Activated CD4-positive, alpha-beta T cell treated with anti-CD3 and anti-CD28 coated beads, Interleukin-2, amount 50 U/mL, for 24 hours (primary cell): ENCODE results near the gene ANP32A.

Source experiments
- DNase-seq, 2 donors: peaks; one replicate each; pipeline ENCODE4 v3.0.0-alpha.2; 2020; ENCODE audit warnings: low read depth in 1 of 2, low spot score in 1 of 2

Gene ANP32A

DNA sequence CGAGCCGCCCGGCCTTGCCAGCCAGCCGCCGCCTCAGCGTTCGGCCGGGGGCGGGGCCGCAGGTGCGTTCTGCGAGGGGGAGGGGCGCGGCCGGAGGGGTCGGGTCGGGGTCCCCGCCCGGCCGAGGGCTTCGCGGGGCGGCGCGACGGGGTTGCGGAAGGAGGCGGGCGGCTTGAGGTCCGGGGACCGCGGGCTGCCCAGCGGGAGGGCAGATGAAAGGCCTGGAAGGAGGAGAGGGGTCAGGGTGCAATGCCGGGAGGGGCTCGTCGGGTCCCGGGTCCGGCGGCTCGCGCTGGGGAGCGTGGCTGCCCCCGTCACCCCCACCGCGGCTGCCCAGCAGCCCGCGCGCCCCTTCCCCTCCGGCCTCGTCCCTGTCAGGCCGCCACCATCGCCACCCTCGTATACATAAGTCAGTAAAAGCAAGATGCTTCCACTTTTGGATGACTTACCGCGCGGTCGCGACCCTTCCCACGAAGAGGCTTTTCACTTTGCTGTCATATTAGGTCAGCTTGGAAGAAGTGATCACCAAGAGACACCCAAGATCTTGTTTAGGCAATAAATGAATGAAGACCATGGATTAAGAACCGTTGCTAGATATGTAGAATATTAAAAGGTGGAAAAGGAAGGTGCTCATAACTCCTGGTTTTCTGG lies 620 bp upstream of the ANP32A start:
- no peak for DNase-seq

DNA sequence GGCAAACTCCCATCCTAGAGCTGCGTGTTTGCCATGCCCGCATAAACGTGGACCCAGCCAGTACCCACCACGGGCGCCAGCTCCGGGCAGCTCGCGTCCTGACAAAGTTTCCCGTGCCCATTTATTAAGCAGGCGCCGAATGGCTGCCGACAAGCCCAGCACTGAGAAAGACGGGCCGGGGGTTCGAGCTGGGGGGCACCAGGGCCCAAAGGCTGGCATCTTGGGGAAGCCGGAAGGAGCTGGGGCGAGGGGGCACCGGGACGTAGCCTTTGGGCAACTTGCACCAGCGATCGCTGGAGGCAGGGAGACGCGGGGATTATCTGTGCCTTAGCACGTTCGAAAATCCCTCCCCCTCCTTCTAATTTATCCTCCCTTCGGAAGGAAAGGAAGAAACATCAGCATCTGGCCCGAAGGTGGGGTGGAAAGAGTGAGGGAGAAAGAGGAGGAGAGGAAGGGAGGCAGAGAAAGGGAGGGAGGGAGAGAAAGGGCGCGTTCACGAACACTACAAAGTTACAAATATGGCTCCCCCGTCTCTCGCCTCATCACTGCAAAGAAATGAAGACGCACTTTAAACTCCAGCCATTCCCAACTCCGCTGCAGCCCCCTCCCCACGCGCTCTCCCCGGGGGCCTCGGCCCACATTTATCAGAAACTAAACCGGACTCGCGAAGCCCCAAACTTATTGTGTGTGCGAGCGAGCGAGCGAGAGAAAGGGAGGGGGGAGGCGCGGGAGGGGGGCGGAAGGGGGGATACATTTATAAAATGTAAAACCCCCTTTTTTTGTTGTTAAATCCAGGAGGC lies 1.0 kb downstream of the ANP32A start:
- DNase-seq = peak; percentile 31 to 38

DNA sequence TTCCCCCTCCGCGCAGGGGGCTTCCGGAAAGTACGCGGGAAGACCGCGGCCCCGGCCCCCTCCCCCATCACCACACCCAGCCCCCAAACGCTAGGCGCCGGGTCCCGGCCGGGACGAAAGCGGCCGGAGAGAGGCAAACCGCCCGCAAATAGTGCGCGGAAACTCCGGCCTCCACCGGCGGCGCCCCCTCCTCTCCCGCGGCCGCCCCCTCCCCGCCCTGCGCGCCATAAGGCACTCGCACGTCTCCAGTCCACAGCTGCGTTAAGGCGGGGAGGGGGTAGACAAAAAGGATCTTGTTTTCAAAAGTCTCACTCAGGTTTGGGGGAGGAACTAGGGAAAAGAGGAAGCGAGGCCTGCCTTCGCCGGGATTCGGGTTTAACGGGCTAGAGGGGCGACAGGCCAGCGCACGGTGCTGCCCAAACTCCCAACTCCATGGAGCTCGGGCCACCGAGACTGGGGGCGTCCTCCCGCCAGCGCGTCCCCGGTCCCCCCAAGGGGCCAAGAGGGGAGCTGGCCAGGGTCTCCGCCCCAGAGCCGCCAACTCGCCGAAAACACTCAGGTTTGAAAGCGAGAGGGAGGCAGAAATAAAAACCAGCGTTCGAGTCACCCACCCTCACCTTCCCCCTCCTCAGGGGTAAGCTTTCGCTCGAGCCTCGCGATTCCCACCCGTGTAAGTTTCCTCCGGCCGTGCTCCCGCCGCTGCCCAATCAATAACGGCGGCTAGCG lies 1.8 kb downstream of the ANP32A start:
- peak in 1 of 2 donors; percentile 32 for DNase-seq

DNA sequence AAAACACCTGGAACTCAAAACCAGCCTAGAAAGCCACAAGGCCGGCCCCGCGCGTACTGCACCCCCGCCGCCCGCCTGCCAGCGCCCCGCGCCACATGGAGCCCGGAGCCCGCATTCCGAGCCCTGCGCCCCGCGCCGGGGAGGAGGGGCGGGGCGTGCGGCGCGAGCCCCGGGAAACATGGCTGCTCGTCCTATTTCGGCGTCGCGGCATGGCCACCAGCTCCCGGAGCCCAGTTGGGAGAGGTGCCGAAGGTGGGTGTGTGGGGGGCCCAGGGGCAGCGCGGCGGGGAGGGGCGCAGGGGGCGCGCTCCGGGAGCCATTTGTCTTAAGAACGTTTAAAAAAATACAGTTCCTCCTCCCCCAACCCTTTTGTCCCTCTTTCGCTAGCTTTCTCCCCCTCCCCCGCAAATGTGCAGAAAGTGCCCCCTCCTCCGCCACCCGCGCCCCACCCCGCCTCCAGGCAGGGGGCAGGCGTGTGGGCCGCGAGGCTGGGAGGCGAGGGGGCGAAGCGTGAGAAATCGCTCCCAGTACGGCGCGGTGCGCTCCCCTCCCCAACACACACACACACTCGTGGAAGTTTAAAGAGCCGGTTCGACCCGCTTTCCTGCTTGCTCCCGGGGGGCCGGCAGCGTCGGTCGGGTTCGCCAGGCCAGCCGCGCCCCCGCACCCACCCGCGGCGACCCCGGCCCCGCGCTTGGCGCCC lies 2.5 kb downstream of the ANP32A start:
- peak; percentile 48 to 61 for DNase-seq

DNA sequence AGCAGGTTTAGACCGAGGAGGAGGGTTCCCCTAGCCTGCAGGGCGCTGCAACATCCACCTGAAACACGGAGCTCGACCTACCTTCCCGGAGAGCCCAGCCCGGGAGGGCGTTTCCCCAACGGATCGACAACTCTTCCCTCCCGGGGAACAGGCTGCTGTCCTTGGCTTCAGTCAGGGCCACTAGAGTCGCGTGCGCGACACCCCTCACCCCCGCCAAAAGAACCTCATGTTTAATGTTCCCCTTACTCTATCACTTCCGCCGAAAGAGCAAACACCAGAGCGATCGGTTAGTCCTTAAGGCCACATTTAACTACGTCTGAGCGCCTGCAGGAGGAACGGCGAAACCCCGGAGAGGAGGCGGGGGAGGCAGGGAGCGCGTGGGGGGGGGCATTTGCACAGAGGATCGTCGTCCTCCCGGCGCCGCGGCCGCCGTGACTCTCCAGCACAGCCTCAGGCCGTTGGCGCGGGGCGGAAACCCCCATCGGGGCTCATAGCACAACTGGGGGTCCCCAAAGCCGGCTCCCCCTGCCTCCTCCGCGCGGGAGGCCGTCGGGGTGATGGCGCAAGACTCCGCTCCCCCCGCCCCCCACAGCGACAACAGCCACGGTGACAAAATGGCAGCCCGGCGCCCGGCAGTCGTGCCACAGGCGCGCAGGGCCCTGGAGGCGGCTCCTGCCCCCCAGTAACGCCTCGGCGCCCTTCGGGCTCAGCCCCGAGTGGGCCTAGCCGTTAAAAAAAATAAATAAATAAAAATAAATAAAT lies 3.2 kb downstream of the ANP32A start:
- DNase-seq = peak; percentile 62 to 64

DNA sequence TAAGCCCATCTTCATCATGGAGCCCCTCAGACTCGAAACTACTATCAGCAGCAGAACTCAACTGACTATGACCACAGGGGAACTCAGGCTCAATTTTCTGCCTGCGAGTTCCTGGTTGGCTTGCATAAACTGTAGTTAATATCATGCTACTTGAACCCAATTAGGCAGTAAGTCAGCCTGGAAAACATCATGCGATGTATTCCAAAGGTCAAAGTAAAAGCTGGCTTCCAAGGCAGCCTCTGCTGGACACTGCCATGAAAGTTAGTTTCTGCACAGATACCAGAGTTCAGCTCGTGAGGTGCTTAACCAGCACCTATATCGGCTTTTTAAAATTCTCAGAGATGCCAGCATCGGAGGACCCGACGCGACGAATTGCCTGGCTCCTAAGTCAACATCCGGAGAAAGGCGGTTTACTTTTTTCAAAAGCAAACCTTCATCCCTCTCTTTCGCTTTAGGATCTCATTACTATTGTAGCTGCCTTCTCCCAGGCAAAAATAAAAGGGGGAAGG lies 3.8 kb downstream of the ANP32A start:
- DNase-seq = no peak

DNA sequence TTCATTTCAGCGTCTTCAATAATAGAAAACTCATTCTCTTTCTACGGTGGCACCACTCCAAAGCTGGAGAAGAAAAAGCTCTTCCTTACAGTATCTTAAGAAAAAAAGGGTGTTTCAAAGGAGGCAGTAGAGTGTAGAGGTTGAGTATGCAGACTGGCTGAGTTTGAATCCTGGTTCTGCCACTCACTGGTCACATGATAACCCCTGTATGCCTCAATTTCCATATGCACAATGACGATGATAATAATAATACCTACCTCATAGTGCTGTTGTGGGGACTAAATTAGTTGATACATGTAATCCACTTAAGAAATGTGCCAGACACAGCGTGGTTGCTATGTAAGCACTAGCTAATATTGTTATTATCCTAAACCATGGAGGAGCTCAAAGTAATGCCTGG lies 4.5 kb downstream of the ANP32A start:
- DNase-seq = no peak

DNA sequence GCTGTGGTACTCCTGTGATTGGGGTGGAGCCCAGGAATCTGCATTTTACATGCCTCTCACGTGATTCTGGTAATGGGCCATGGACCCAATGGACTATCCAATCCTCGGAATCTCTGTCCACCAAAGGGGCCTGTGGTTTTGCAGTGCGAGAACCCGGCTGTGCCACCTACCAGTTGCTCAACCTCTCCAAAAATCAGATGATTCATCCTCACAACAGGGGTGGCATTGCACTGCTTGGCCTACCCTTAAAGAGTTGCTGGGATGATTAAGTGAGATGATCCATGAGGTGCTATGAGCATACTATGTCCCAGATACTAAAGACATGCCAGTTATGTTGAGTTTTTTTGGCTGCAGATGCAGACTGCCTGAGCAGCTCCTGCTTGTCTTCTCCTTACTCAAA lies 5.1 kb downstream of the ANP32A start:
- no peak for DNase-seq

DNA sequence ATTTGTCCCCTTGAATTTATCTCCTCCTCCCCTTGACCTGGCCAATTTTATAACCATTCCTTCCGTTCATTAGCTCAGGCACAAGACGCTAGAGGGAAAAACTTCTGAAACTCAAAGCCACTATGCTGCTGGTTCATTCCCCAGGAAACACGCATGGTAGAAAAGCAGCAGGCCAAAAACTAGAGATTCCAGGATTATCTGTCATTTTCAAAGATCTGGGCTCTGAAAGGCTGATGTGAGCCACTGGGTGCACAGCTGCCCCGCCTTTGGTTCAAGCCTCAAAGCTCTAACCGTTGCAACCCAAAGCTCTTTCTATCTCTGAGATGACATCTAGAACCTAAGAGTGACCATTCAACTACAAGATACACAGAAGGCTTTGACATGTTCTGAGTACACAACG lies 6.1 kb downstream of the ANP32A start:
- no peak for DNase-seq

DNA sequence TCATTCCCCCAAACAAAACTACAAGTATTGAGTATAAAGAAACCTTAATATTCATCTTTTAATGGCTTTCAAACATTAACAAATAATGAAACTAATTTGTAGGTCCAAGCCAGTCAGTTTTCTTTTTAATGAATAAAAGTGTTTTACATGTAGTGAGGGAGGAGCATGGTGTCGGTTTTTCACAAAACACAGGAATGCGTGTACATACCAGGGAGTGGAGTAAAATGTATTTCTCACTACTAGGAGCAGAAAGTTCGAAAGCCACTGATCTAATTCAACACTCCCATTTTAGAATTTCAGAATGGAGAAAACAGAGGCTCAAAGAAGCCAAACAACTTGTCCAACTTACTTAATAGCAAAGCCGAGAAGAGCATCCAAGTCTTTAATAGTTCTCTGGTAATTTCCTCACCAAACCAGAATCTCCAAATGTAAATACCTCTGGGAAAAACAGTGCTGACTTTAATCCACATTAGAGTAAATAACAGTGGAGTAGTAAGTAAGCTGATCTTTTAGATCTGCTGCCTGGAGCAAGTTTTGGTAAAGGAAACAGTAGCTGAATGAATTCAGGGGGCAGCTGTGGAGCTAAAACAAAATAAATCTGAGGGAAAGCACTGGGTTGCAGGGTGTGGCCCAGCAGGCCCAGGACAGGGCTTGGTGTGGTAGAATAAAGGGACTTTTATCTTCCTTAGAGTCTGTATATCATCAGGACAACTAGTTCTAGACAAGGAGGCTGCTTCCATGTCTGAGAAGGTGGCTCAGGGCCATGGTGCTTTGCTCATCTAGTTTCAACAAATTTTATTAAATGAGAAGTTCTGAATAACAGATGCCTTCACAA lies 7.9 kb downstream of the ANP32A start:
- DNase-seq = no peak

DNA sequence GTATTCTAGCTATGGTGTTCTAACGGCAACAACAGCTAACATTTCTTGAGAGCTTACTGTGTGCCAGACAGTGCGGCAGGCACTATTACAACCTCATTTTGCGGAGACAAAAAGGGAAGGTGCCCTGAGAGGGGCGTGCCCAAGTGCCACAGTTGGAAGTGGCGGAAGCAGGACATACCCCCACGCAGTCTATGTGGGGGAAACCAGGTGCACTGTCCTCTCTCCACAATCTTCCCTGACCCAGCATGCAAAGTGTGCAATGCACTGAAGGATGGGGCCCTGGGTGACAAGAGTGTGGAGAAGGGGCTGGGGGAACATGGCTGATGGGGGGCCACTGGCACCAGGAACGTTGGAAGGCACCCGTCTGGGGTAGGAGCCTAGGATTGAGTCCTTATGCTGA lies 8.6 kb downstream of the ANP32A start:
- DNase-seq = no peak

DNA sequence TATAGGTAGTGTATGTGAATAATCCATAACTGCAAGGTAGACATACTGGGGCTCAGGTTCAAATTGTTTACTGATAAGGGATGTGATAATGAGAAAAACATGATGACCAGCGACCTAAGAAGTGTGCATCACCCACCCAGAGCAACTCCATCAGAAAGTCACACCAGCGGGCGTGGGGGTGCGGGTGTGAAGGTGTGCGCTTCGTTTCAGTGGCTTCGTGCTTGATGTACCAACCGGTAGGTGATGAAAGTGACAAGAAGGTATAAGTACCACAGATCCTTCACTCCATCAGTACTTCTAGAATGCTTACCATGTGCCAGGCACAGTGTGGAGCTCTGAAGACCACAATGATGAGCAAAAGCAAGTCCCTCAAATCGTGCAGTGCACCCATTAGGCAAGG lies 11.2 kb downstream of the ANP32A start:
- no peak for DNase-seq

DNA sequence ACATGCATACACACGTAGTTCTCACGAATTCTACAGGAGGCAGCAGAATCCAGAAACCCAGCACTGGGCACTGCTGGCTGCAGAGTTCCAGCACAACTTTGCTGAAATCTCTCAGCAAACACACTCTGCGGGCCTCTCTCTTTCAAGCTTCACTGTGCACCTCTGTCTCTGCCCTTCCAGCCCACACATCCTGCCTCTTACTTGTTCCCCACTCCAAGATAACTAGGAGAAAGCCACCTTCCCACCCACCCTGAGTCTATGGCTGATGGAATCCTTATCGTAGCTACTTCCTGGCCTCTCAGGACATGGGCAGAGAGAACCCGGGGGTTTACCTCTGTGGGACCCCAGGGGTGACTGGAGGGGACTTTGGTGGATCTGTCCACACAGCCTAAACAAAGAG lies 11.9 kb downstream of the ANP32A start:
- no peak for DNase-seq

DNA sequence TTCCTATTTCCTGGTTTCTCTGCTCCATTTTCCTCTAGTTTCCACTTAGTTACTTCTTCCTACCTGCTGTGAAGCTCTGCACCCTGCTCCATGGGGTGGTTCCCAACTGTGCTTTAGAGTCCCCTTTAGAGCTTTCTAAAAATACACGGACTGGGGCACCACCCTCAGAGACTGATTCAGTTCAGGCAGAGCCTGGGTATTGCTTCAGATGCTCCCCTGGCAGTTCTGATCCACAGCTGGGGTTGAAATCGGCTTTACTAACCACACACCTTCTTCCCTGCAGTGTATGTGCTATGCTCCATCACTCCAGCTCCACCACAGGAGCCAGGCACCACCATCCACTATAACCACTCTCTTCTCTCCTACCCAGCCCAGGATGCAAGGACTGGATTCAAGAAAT lies 12.6 kb downstream of the ANP32A start:
- no peak for DNase-seq

DNA sequence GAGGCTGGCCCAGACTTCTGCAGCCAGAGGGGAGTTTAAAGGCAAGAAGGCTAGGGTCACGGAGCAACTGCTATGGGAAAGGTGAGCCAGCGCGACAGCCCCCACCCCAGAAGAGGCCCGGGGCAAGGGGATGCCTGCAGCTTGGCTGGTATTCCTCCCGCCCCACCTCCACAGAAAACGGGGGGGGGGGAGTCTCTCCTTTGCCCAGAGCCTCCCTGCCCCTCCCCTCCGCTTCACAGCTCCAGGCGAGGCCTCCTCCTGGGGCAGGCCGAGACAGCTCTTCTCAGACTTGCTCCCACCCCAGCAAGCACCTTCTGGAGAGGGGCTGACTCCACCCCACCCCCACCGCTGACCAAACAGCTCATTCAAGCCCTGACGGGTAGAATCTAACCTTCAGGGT lies 13.4 kb downstream of the ANP32A start:
- no peak for DNase-seq

DNA sequence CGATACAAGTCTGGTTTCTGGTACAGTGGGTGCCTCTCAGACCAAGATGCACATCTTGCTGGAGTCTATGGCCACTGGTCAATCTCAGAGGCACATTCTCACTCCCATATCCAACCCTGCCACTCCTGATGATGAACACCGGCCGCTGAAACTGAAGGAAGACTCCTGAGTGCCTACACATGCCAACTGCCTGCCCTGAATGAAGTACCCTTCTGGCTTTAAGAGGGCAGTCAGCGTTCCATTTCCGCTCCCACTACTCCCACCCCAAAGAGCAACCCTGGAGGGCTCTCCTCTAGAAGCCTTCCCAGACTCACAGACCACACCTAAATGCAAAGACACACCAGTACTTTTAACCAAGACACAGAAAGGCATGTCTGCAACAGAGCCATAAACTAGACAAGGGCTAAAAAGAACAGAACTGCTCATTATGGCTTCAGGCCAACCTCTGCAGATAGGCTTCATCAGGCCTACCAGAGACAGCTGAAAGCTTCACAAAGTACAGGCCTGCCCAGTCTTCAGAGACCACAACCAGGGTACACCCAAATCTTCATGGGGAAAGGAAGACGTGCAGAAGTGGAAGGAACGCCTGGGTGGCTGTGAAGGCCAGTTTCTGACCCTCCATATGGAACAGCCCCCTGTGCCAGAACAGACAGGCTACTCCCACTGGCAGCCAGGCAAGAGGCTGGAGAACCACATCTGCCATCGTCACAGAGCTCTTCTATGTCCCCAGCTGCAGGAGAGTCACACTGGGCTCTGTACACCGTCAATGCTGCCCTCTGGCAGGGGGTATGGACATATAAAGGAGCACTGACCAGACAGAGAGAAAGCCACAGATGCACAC lies 14.3 kb downstream of the ANP32A start:
- no peak for DNase-seq

DNA sequence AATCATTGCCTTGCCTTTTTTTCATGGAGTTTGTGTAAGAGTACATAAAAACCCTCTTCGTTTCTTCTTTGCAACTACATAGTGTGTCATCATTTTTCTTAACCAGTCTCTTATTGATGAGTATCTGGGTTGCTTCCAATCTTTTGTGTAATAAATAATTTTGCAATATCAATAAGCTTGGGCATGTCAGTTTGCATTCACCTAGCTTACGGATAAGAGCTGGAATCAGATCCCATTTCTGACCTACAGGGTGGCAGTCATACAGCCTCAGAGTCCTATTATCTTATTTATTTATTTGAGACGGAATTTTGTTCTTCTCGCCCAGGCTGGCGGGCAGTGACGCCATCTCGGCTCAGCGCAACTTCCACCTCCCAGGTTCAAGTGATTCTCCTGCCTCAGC lies 18.3 kb downstream of the ANP32A start:
- no peak for DNase-seq

DNA sequence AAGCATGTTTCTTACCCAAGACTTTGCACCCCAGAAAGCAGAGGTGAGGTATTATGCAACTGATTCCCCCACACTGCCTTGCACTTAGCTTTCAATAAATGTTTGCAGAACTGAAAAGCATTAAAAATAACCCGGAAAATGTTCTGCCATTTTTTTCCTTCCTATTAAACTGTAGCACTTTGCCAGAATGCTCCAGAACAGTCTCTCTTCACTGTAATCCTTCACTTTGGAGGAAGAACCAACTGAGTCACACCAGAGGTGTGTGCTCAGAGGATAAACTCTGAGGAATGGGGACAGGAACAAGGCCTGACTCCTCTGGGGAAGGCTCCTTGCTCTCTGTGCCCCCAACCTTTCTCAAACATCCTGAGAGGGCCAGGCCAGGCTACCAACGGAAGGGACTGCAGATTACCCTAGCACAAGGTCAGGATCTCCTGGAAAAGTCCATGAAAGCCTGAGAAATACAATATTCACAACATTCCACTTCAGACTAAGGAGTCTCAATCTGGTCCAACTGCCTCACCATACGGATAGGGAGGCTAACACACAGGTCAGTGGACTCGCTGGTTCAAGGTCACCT lies 19.0 kb downstream of the ANP32A start:
- DNase-seq = no peak

DNA sequence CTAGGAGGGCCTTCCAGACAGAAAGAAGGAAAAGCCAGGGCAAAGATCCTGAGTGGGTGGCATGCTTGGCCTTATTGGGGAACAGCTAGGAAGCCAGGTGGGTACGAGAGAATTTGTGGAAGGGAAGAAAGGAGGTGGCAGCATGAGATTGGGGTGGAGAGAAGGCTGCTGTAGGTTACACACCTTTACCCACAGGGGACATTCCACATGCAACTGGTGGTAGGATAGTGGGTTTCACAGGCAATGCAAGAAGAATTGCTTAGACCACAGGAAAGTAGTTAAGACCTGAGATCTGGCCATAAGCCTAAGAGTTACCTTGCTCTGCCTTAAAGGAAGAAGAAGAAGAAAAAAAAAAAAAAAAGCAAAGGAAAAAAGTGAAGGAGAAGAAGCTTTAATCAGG lies 19.8 kb downstream of the ANP32A start:
- no peak for DNase-seq
